ENCODE results near the gene TGFBRAP1. TPM values are rescaled to one million over a fixed set of nuclear protein-coding genes. Genes with fewer than 3 reads are reported as not detected.

The TGFBRAP1 gene
- total and polyA plus RNA-seq, 5 experiments from 2014 or later, result 19.4 to 26.9 (median 22.8) TPM

- POLR2A ChIA-PET, result no interaction called here
- DNase-seq (no peak), ATAC-seq (no peak)
- Mint-ChIP-seq H3K27me3 (peaks cover 0 to 12% (median 8%) of the 10 kb centered on the region in 5 donors), H3K27ac (no peak overlapping the region), H3K4me3 (no peak overlapping the region), H3K4me1 (peaks cover 1 to 27% (median 13%) of the 10 kb centered on the region in 4 donors), H3K36me3 (no peaks in the 10 kb centered on the region), H3K9me3 (no peaks in the 10 kb centered on the region)
These were observed 90.8 kb downstream of the TGFBRAP1 start for GRCh38 chr2:105238664-105239240.

GRCh38 chr2:105237045-105237765 is 92.3 kb downstream of the TGFBRAP1 start:
- Mint-ChIP-seq H3K27me3 (peaks cover 0 to 9% (median 5%) of the 10 kb centered on the region in 5 donors), H3K36me3 (no peaks in the 10 kb centered on the region), H3K27ac (peak overlapping the region in 2 of 10 donors; percentile 43 to 92), H3K9me3 (no peaks in the 10 kb centered on the region), H3K4me3 (peak overlapping the region in 8 of 10 donors; percentile 34 to 75 (median 54)), H3K4me1 (peaks cover 1 to 27% (median 13%) of the 10 kb centered on the region in 4 donors)
- DNase-seq (peak in 2 of 10 donors; percentile 4 to 12), ATAC-seq (peak; percentile 36 to 80)
- POLR2A ChIA-PET, result no interaction called here

GRCh38 chr2:105236060-105236424 is 93.5 kb downstream of the TGFBRAP1 start:
- H3K27ac Mint-ChIP-seq, result no peak overlapping the region

GRCh38 chr2:105235388-105236059 is 94.0 kb downstream of the TGFBRAP1 start:
- POLR2A ChIA-PET, result no interaction called here
- H3K27me3 Mint-ChIP-seq, result peaks cover 0 to 9% (median 4%) of the 10 kb centered on the region in 5 donors
- H3K4me1 Mint-ChIP-seq, result peaks cover 1 to 27% (median 13%) of the 10 kb centered on the region in 4 donors
- DNase-seq (peak; percentile 11 to 78 (median 40)), ATAC-seq (peak; percentile 53 to 67)
- H3K4me3 Mint-ChIP-seq, result peak overlapping the region in 1 of 10 donors; percentile 6
- H3K36me3 Mint-ChIP-seq, result no peaks in the 10 kb centered on the region
- no peaks in the 10 kb centered on the region for H3K9me3 Mint-ChIP-seq
- peak overlapping the region in 1 of 10 donors; percentile 72 for H3K27ac Mint-ChIP-seq

More at GRCh38 chr2:105236060-105236424, 93.5 kb downstream of the TGFBRAP1 start:
- H3K4me1 Mint-ChIP-seq, result peaks cover 1 to 27% (median 13%) of the 10 kb centered on the region in 4 donors
- no peaks in the 10 kb centered on the region for H3K9me3 Mint-ChIP-seq
- no peaks in the 10 kb centered on the region for H3K36me3 Mint-ChIP-seq
- DNase-seq (no peak), ATAC-seq (no peak)
- H3K4me3 Mint-ChIP-seq, result peak overlapping the region in 1 of 10 donors; percentile 6
- H3K27me3 Mint-ChIP-seq, result peaks cover 0 to 9% (median 5%) of the 10 kb centered on the region in 5 donors
- POLR2A ChIA-PET, result no interaction called here

GRCh38 chr2:105231232-105231619 is 98.3 kb downstream of the TGFBRAP1 start:
- Mint-ChIP-seq H3K27ac (no peak overlapping the region), H3K4me1 (peaks cover 0 to 9% (median 2%) of the 10 kb centered on the region in 4 donors), H3K4me3 (no peak overlapping the region), H3K27me3 (peaks cover 0 to 6% (median 3%) of the 10 kb centered on the region in 5 donors), H3K36me3 (no peaks in the 10 kb centered on the region), H3K9me3 (no peaks in the 10 kb centered on the region)
- no peak for DNase-seq
- POLR2A ChIA-PET, result no interaction called here
- no peak for ATAC-seq

- H3K9me3 Mint-ChIP-seq, result no peaks in the 10 kb centered on the region
- H3K27me3 Mint-ChIP-seq, result peaks cover 8 to 30% (median 20%) of the 10 kb centered on the region in 5 donors
- no peak overlapping the region for H3K27ac Mint-ChIP-seq
- no peak for ATAC-seq
- no peak for DNase-seq
- H3K4me3 Mint-ChIP-seq, result no peak overlapping the region
- POLR2A ChIA-PET, result no interaction called here
- H3K36me3 Mint-ChIP-seq, result no peaks in the 10 kb centered on the region
- no peaks in the 10 kb centered on the region for H3K4me1 Mint-ChIP-seq
These were observed 105.1 kb downstream of the TGFBRAP1 start for GRCh38 chr2:105224444-105224843.

GRCh38 chr2:105220604-105221003 is 108.9 kb downstream of the TGFBRAP1 start:
- H3K27me3 Mint-ChIP-seq, result peaks cover 10 to 53% (median 23%) of the 10 kb centered on the region in 5 donors
- H3K9me3 Mint-ChIP-seq, result no peaks in the 10 kb centered on the region
- no peaks in the 10 kb centered on the region for H3K36me3 Mint-ChIP-seq
- POLR2A ChIA-PET, result no interaction called here
- no peaks in the 10 kb centered on the region for H3K4me1 Mint-ChIP-seq
- H3K4me3 Mint-ChIP-seq, result no peak overlapping the region
- H3K27ac Mint-ChIP-seq, result no peak overlapping the region
- DNase-seq (no peak), ATAC-seq (no peak)

- no peak for DNase-seq
- no peak for ATAC-seq
- POLR2A ChIA-PET, result no interaction called here
- Mint-ChIP-seq H3K36me3 (no peaks in the 10 kb centered on the region), H3K9me3 (peaks cover 0 to 3% (median 0%) of the 10 kb centered on the region in 9 donors), H3K27me3 (peaks cover 4 to 37% (median 6%) of the 10 kb centered on the region in 5 donors), H3K27ac (peak overlapping the region in 1 of 10 donors; percentile 63), H3K4me3 (no peak overlapping the region), H3K4me1 (peaks cover 0 to 2% (median 0%) of the 10 kb centered on the region in 4 donors)
These were observed 113.8 kb downstream of the TGFBRAP1 start for GRCh38 chr2:105215586-105216192.

Other genes starting within 250 kb of the TGFBRAP1 start
- gene GPR45, start 88.0 kb downstream of the TGFBRAP1 start, total RNA-seq, result not detected
- gene GPR45, start 88.0 kb downstream of the TGFBRAP1 start, polyA plus RNA-seq, result under 1 TPM in 1 of 3 donors, not detected in 2; 0.16 TPM
- 10 to 100 TPM; 21.9 to 27.3 TPM for gene C2orf49, start 7.8 kb upstream of the TGFBRAP1 start, total RNA-seq
- 10 to 100 TPM in 1 of 3 donors, 1 to 10 TPM in 2; 8.6 to 10.1 (median 9.9) TPM for gene C2orf49, start 7.8 kb upstream of the TGFBRAP1 start, polyA plus RNA-seq
- not detected for gene FHL2, start 69.3 kb upstream of the TGFBRAP1 start, total RNA-seq
- gene FHL2, start 69.3 kb upstream of the TGFBRAP1 start, polyA plus RNA-seq, result 1 to 10 TPM; 2.0 to 2.8 (median 2.6) TPM

All from naive thymus-derived CD8-positive, alpha-beta T cell (primary cell).